GM21619 (cell line): Measurements from ENCODE around the gene SHC3.

Source experiments
- ATAC-seq: cut with Tn5 transposase; IDR thresholded peaks from one replicate; pipeline ENCODE4 v1.9.1; 2021; ENCODE audit not compliant: unreplicated experiment

SHC3 gene

GRCh38 chr9:89025553-89025952 lies 153.1 kb downstream of the SHC3 start:
- no peak for ATAC-seq

GRCh38 chr9:89024727-89025126 lies 153.9 kb downstream of the SHC3 start:
- no peak for ATAC-seq

GRCh38 chr9:89023740-89024139 lies 154.9 kb downstream of the SHC3 start:
- no peak for ATAC-seq

- ATAC-seq: no peak
Measured at GRCh38 chr9:89022902-89023301, 155.7 kb downstream of the SHC3 start.

GRCh38 chr9:89022001-89022759 lies 156.4 kb downstream of the SHC3 start:
- no peak for ATAC-seq

GRCh38 chr9:89021154-89021803 lies 157.3 kb downstream of the SHC3 start:
- ATAC-seq: no peak

GRCh38 chr9:89020754-89021153 lies 157.9 kb downstream of the SHC3 start:
- ATAC-seq: no peak

- no peak for ATAC-seq
Measured at GRCh38 chr9:89015336-89015735, 163.3 kb downstream of the SHC3 start.

- ATAC-seq: no peak
Measured at GRCh38 chr9:89014153-89014552, 164.5 kb downstream of the SHC3 start.

- ATAC-seq: no peak
Measured at GRCh38 chr9:89013660-89014059, 165.0 kb downstream of the SHC3 start.

GRCh38 chr9:89012294-89013042 lies 166.2 kb downstream of the SHC3 start:
- no peak for ATAC-seq

GRCh38 chr9:89011683-89012082 lies 166.9 kb downstream of the SHC3 start:
- no peak for ATAC-seq

- ATAC-seq: no peak
Measured at GRCh38 chr9:89010526-89011111, 168.0 kb downstream of the SHC3 start.

GRCh38 chr9:89010056-89010455 lies 168.6 kb downstream of the SHC3 start:
- no peak for ATAC-seq

GRCh38 chr9:89009546-89009840 lies 169.1 kb downstream of the SHC3 start:
- no peak for ATAC-seq

GRCh38 chr9:89008744-89009545 lies 169.7 kb downstream of the SHC3 start:
- ATAC-seq: no peak

GRCh38 chr9:89008055-89008743 lies 170.4 kb downstream of the SHC3 start:
- ATAC-seq: no peak

GRCh38 chr9:89006996-89007967 lies 171.3 kb downstream of the SHC3 start:
- ATAC-seq: no peak

GRCh38 chr9:89006267-89006666 lies 172.4 kb downstream of the SHC3 start:
- ATAC-seq: no peak
